ENCODE results near the gene MOCS1. TPM values are rescaled to one million over a fixed set of nuclear protein-coding genes. Genes with fewer than 3 reads are reported as not detected.

The MOCS1 gene
- total RNA-seq, 1 experiment from 2014 or later, result not detected

- Histone ChIP-seq H3K4me3 (no peak overlapping the region), H2AFZ (no peak overlapping the region), H3K27ac (no peak overlapping the region), H3K27me3 (ENCODE audit: insufficient read depth, low read depth) (peaks cover 52% of the 10 kb centered on the region), H3K9me2 (ENCODE audit: insufficient read depth) (no peaks in the 10 kb centered on the region), H3K9me3 (ENCODE audit: insufficient read depth, low read depth) (no peaks in the 10 kb centered on the region), H3K4me1 (replicated peaks; ENCODE audit: insufficient read depth) (no peaks in the 10 kb centered on the region), H3K79me2 (ENCODE audit: low read depth) (no peaks in the 10 kb centered on the region), H4K20me1 (ENCODE audit: insufficient read depth) (no peaks in the 10 kb centered on the region), H3F3A (ENCODE audit: insufficient read depth, low read depth) (no peaks in the 10 kb centered on the region), H3K36me3 (ENCODE audit: low read depth) (no peaks in the 10 kb centered on the region), H3K4me2 (no peak overlapping the region)
- intact Hi-C loops (cut with micrococcal nuclease; ENCODE audit: unreplicated experiment), result no loop called here
- TF ChIP-seq CTCF (conservative IDR thresholded peaks at IDR 0.05) (no peak), EZH2 (IDR thresholded peaks at IDR 0.05; ENCODE audit: low read depth) (no peak)
- POLR2A ChIA-PET (ENCODE audit: unreplicated experiment), result no interaction called here
- DNase-seq, result no peak
- BruUV-seq (replicated peaks), result no TSS peak
- CTCF ChIA-PET, result no interaction called here
Observed at GRCh38 chr6:39907871-39908575, 26.2 kb downstream of the MOCS1 start.

- no peaks in the 10 kb centered on the region for H3K79me2 ChIP-seq (ENCODE audit: low read depth)
- POLR2A ChIA-PET (ENCODE audit: unreplicated experiment), result no interaction called here
Observed at GRCh38 chr6:39906318-39906761, 27.9 kb downstream of the MOCS1 start.

GRCh38 chr6:39905640-39905975, 28.7 kb downstream of the MOCS1 start:
- no peak for DNase-seq
- Histone ChIP-seq H3K4me1 (replicated peaks; ENCODE audit: insufficient read depth) (no peaks in the 10 kb centered on the region), H3K4me3 (no peak overlapping the region), H4K20me1 (ENCODE audit: insufficient read depth) (no peaks in the 10 kb centered on the region), H2AFZ (no peak overlapping the region), H3K36me3 (ENCODE audit: low read depth) (no peaks in the 10 kb centered on the region), H3K79me2 (ENCODE audit: low read depth) (no peaks in the 10 kb centered on the region), H3K9me3 (ENCODE audit: insufficient read depth, low read depth) (no peaks in the 10 kb centered on the region), H3K27me3 (ENCODE audit: insufficient read depth, low read depth) (peaks cover 65% of the 10 kb centered on the region), H3K9me2 (ENCODE audit: insufficient read depth) (no peaks in the 10 kb centered on the region), H3F3A (ENCODE audit: insufficient read depth, low read depth) (no peaks in the 10 kb centered on the region), H3K27ac (no peak overlapping the region), H3K4me2 (no peak overlapping the region)
- CTCF ChIA-PET, result no interaction called here
- TF ChIP-seq EZH2 (IDR thresholded peaks at IDR 0.05; ENCODE audit: low read depth) (no peak), CTCF (conservative IDR thresholded peaks at IDR 0.05) (no peak)
- intact Hi-C loops (cut with micrococcal nuclease; ENCODE audit: unreplicated experiment), result no loop called here
- BruUV-seq (replicated peaks), result no TSS peak
- POLR2A ChIA-PET (ENCODE audit: unreplicated experiment), result no interaction called here

More at GRCh38 chr6:39906318-39906761, 27.9 kb downstream of the MOCS1 start:
- no peaks in the 10 kb centered on the region for H3K4me1 ChIP-seq (replicated peaks; ENCODE audit: insufficient read depth)
- peaks cover 60% of the 10 kb centered on the region for H3K27me3 ChIP-seq (ENCODE audit: insufficient read depth, low read depth)
- H3K27ac ChIP-seq, result no peak overlapping the region
- H2AFZ ChIP-seq, result no peak overlapping the region
- intact Hi-C loops (cut with micrococcal nuclease; ENCODE audit: unreplicated experiment), result no loop called here
- TF ChIP-seq CTCF (conservative IDR thresholded peaks at IDR 0.05), result no peak
- no peak for TF ChIP-seq EZH2 (IDR thresholded peaks at IDR 0.05; ENCODE audit: low read depth)
- no peaks in the 10 kb centered on the region for H3K9me3 ChIP-seq (ENCODE audit: insufficient read depth, low read depth)
- BruUV-seq (replicated peaks), result no TSS peak
- H3K36me3 ChIP-seq (ENCODE audit: low read depth), result no peaks in the 10 kb centered on the region
- H4K20me1 ChIP-seq (ENCODE audit: insufficient read depth), result no peaks in the 10 kb centered on the region
- no peak for DNase-seq
- CTCF ChIA-PET, result no interaction called here
- H3K4me3 ChIP-seq, result no peak overlapping the region
- no peak overlapping the region for H3K4me2 ChIP-seq
- H3F3A ChIP-seq (ENCODE audit: insufficient read depth, low read depth), result no peaks in the 10 kb centered on the region
- no peaks in the 10 kb centered on the region for H3K9me2 ChIP-seq (ENCODE audit: insufficient read depth)
